K562 (cell line): Measurements from ENCODE around the gene FAF2. TPM values are rescaled to one million over a fixed set of nuclear protein-coding genes. Genes with fewer than 3 reads are reported as not detected.

ENCODE experiments used
- HMGN3 ChIP-seq: IDR thresholded peaks from 2 replicates; pipeline ENCODE4 v1.6.1; 2011; ENCODE audit warnings: borderline replicate concordance, low read depth, mild to moderate bottlenecking, mixed read lengths, low read length; ENCODE audit not compliant: insufficient read length; ENCODE audit errors: extremely low read depth
- RAD21 ChIP-seq, 2 experiments: fragments of 250-450 bp in 1 of 2; fragments of 450-650 bp in 1 of 2; sonication (Bioruptor Pico) in 1 of 2; formaldehyde crosslinking in 1 of 2; IDR thresholded peaks in 1 of 2; conservative IDR thresholded peaks in 1 of 2; 2 replicates each; pipeline versions ENCODE4 v1.4.0 to v1.8.0; 2020 to 2022; ENCODE audit warnings: mild to moderate bottlenecking in 2 of 2, moderate library complexity in 1 of 2
- RB1 ChIP-seq: fragments of 450-650 bp; IDR thresholded peaks from 2 replicates; pipeline ENCODE4 v1.6.1; 2017; ENCODE audit warnings: low read depth, mild to moderate bottlenecking
- RHOXF2B ChIP-seq: fragments of 250-450 bp; sonication (Bioruptor Pico); conservative IDR thresholded peaks from 2 replicates; pipeline ENCODE4 v1.5.1; 2021
- polyA plus RNA-seq, 8 experiments: library from polyadenylated mRNA; depleted of rRNA in 4 of 8; stranded (reverse) in 5 of 8; unstranded in 3 of 8; fragments of >200 nt; fragmentation: Nextera tagmentation in 2 of 8; fragmentation: Illumina TruSeq in 1 of 8; extraction: Ambion mirVana in 2 of 8; extraction: Trizol in 1 of 8; gene quantifications; 2 replicates each; pipeline versions ENCODE4 v1.2.1 to v1.2.3, GENCODE V29; 2011 to 2014; ENCODE audit warnings: inconsistent platforms in 1 of 8, missing spikeins in 1 of 8
- total RNA-seq, 7 experiments: library from RNA; depleted of rRNA in 6 of 7; stranded (reverse); fragments of >200 nt in 6 of 7; fragmentation: Illumina TruSeq in 2 of 7; extraction: Trizol in 2 of 7; gene quantifications; 2 replicates each; pipeline versions ENCODE4 v1.2.1 to v1.2.3, GENCODE V29; 2011 to 2021; ENCODE audit warnings: low replicate concordance in 1 of 7
- TF ChIP-seq, protein P1 (sequence below): fragments of 200-600 bp; sonication (generic); IDR thresholded peaks from one replicate; pipeline ENCODE4 v1.6.1; 2012; ENCODE audit warnings: mild to moderate bottlenecking, low read depth, low read length, inconsistent platforms

Gene FAF2
- total and polyA plus RNA-seq, 9 of the 15 experiments (the other 6 are each of a cell fraction or from before 2014, with no cell fraction given): 25.0 to 44.6 (median 36.1) TPM

DNA sequence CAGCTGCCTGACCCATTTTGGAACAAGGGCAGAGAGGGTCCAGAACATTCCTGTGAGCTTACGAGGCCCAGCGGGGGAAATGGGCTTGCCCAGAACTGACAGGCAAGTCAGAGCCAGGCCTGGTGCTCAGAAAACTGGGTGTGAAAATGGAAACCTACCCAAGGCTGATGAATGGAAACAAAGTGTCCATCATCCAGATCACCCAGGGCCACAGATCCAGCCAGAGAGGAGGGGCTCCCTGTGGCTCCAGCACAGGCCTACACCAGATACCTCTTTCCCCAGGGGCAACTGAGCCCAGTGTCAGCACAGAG is 35.0 kb upstream of the FAF2 start (continued):
- TF ChIP-seq, protein P1, sequence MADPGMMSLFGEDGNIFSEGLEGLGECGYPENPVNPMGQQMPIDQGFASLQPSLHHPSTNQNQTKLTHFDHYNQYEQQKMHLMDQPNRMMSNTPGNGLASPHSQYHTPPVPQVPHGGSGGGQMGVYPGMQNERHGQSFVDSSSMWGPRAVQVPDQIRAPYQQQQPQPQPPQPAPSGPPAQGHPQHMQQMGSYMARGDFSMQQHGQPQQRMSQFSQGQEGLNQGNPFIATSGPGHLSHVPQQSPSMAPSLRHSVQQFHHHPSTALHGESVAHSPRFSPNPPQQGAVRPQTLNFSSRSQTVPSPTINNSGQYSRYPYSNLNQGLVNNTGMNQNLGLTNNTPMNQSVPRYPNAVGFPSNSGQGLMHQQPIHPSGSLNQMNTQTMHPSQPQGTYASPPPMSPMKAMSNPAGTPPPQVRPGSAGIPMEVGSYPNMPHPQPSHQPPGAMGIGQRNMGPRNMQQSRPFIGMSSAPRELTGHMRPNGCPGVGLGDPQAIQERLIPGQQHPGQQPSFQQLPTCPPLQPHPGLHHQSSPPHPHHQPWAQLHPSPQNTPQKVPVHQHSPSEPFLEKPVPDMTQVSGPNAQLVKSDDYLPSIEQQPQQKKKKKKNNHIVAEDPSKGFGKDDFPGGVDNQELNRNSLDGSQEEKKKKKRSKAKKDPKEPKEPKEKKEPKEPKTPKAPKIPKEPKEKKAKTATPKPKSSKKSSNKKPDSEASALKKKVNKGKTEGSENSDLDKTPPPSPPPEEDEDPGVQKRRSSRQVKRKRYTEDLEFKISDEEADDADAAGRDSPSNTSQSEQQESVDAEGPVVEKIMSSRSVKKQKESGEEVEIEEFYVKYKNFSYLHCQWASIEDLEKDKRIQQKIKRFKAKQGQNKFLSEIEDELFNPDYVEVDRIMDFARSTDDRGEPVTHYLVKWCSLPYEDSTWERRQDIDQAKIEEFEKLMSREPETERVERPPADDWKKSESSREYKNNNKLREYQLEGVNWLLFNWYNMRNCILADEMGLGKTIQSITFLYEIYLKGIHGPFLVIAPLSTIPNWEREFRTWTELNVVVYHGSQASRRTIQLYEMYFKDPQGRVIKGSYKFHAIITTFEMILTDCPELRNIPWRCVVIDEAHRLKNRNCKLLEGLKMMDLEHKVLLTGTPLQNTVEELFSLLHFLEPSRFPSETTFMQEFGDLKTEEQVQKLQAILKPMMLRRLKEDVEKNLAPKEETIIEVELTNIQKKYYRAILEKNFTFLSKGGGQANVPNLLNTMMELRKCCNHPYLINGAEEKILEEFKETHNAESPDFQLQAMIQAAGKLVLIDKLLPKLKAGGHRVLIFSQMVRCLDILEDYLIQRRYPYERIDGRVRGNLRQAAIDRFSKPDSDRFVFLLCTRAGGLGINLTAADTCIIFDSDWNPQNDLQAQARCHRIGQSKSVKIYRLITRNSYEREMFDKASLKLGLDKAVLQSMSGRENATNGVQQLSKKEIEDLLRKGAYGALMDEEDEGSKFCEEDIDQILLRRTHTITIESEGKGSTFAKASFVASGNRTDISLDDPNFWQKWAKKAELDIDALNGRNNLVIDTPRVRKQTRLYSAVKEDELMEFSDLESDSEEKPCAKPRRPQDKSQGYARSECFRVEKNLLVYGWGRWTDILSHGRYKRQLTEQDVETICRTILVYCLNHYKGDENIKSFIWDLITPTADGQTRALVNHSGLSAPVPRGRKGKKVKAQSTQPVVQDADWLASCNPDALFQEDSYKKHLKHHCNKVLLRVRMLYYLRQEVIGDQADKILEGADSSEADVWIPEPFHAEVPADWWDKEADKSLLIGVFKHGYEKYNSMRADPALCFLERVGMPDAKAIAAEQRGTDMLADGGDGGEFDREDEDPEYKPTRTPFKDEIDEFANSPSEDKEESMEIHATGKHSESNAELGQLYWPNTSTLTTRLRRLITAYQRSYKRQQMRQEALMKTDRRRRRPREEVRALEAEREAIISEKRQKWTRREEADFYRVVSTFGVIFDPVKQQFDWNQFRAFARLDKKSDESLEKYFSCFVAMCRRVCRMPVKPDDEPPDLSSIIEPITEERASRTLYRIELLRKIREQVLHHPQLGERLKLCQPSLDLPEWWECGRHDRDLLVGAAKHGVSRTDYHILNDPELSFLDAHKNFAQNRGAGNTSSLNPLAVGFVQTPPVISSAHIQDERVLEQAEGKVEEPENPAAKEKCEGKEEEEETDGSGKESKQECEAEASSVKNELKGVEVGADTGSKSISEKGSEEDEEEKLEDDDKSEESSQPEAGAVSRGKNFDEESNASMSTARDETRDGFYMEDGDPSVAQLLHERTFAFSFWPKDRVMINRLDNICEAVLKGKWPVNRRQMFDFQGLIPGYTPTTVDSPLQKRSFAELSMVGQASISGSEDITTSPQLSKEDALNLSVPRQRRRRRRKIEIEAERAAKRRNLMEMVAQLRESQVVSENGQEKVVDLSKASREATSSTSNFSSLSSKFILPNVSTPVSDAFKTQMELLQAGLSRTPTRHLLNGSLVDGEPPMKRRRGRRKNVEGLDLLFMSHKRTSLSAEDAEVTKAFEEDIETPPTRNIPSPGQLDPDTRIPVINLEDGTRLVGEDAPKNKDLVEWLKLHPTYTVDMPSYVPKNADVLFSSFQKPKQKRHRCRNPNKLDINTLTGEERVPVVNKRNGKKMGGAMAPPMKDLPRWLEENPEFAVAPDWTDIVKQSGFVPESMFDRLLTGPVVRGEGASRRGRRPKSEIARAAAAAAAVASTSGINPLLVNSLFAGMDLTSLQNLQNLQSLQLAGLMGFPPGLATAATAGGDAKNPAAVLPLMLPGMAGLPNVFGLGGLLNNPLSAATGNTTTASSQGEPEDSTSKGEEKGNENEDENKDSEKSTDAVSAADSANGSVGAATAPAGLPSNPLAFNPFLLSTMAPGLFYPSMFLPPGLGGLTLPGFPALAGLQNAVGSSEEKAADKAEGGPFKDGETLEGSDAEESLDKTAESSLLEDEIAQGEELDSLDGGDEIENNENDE: no peak
- TF ChIP-seq RB1: no peak
- no peak for TF ChIP-seq RHOXF2B (CRISPR knock-in tag)
- TF ChIP-seq HMGN3: no peak
- no peak for TF ChIP-seq RAD21 (CRISPR knock-in tag; conservative IDR thresholded peaks at IDR 0.05 in 1 of 2, IDR thresholded peaks at IDR 0.05 in 1 of 2)
